Upper lobe of right lung (tissue), 1 donor: Measurements from ENCODE around the gene XPNPEP2. TPM values are rescaled to one million over a fixed set of nuclear protein-coding genes. Genes with fewer than 3 reads are reported as not detected.
A peak's percentile ranks its signal among the peaks of the same experiment; 100 is the strongest.

ENCODE experiments used
- ATAC-seq: fragments of 200-7000 bp; cut with Tn5 transposase; one replicate; pipeline ENCODE4 v1.9.1; 2020; ENCODE audit warnings: mild to moderate bottlenecking, moderate library complexity
- DNase-seq: peaks from one replicate; pipeline ENCODE4 v3.0.0-alpha.2; 2020
- H3K27ac ChIP-seq: fragments of 200-600 bp; one replicate; pipeline ENCODE4 v1.8.0; 2022
- H3K27me3 ChIP-seq: fragments of 200-600 bp; one replicate; pipeline ENCODE4 v1.8.0; 2022; ENCODE audit warnings: mild to moderate bottlenecking
- H3K36me3 ChIP-seq: fragments of 200-600 bp; one replicate; pipeline ENCODE4 v1.8.0; 2022
- H3K4me1 ChIP-seq: fragments of 200-600 bp; one replicate; pipeline ENCODE4 v1.8.0; 2022
- H3K4me3 ChIP-seq: fragments of 200-600 bp; one replicate; pipeline ENCODE4 v1.8.0; 2022; ENCODE audit warnings: mild to moderate bottlenecking
- H3K9me3 ChIP-seq: fragments of 200-600 bp; one replicate; pipeline ENCODE4 v1.8.0; 2022
- intact Hi-C: fragments of 100-400 bp; cut with DNase I; formaldehyde crosslinking; loops from one replicate; pipeline ENCODE4 v1.11.0; 2022
- total RNA-seq: library from RNA; stranded (reverse); fragmentation: NEBNext Ultra II Directional; extraction: Animal tissue kit (Norgen Biotek cat#: 25700); gene quantifications from one replicate; pipeline ENCODE4 v1.2.1, GENCODE V29; 2021
- TF ChIP-seq, protein P1 (sequence below): fragments of 200-600 bp; IDR thresholded peaks from one replicate; pipeline ENCODE4 v1.8.0; 2022; ENCODE audit warnings: antibody characterized with exemption
- donor health status: DM: no; HTN: yes; CAD: no; lungs with severe emphysema.

Gene XPNPEP2
- total RNA-seq, 1 donor from 2014 or later = 0.93 TPM

DNA sequence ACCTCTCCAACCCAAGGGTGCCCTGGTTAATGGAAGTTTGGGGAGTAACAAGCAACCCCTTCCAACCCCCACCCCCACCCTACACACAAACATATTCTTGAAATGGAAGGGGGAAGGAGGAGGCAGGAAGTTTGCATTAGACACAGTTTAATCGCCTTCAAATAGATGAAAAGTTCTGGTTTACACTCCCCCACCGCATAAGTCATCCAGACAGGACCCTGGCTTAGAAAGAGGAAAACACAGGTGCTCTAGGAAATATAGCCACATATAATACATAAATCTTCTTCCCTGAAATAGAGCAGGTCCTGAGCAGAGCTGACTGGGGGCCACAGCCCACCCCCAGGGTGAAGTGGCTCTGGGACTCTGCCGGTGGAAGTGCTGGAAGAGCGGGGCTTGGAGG is 66.0 kb downstream of the XPNPEP2 start:
- DNase-seq (no peak), ATAC-seq (no peak)
- no peaks in the 10 kb centered on the region for H3K4me1 ChIP-seq
- no peak overlapping the region for H3K27ac ChIP-seq
- intact Hi-C loops = no loop called here
- H3K36me3 ChIP-seq = peaks cover 15% of the 10 kb centered on the region
- TF ChIP-seq, protein P1, sequence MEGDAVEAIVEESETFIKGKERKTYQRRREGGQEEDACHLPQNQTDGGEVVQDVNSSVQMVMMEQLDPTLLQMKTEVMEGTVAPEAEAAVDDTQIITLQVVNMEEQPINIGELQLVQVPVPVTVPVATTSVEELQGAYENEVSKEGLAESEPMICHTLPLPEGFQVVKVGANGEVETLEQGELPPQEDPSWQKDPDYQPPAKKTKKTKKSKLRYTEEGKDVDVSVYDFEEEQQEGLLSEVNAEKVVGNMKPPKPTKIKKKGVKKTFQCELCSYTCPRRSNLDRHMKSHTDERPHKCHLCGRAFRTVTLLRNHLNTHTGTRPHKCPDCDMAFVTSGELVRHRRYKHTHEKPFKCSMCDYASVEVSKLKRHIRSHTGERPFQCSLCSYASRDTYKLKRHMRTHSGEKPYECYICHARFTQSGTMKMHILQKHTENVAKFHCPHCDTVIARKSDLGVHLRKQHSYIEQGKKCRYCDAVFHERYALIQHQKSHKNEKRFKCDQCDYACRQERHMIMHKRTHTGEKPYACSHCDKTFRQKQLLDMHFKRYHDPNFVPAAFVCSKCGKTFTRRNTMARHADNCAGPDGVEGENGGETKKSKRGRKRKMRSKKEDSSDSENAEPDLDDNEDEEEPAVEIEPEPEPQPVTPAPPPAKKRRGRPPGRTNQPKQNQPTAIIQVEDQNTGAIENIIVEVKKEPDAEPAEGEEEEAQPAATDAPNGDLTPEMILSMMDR = no peak
- H3K27me3 ChIP-seq = no peaks in the 10 kb centered on the region
- H3K9me3 ChIP-seq = no peaks in the 10 kb centered on the region
- H3K4me3 ChIP-seq = no peak overlapping the region

DNA sequence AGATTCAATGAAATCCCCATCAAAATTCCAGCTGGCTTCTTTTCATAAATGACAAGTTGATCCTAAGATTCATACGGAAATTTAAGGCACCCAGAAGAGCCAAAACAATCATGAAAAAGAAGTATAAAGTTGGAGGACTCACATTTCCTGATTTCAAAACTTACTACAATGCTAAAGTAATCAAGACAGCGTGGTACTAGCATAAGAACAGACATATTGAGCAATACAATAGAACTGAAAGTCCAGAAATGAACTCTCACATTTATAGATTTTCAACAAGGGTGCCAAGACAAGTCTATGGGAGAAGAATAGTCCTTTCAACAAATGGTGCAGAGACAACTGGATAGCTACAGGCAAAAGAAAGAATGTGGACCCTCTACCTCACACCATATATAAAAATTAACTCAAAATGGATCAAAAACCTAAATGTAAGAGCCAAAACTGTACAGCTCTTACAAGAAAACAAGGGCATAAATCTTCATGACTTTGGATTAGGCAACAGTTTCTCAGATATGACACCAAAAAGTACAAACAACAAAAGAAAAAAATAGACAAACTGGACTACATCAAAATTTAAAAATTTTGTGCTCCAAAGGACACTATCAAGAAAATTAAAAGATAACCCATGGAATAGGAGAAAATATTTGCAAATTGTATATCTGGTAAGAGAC is 69.5 kb downstream of the XPNPEP2 start:
- no peaks in the 10 kb centered on the region for H3K4me1 ChIP-seq
- ATAC-seq = peak; percentile 38
- no peaks in the 10 kb centered on the region for H3K9me3 ChIP-seq
- intact Hi-C loops = no loop called here
- H3K4me3 ChIP-seq = no peak overlapping the region
- H3K27me3 ChIP-seq = no peaks in the 10 kb centered on the region
- DNase-seq = no peak
- no peak overlapping the region for H3K27ac ChIP-seq
- peaks cover 15% of the 10 kb centered on the region for H3K36me3 ChIP-seq
- TF ChIP-seq, protein P1 = no peak

DNA sequence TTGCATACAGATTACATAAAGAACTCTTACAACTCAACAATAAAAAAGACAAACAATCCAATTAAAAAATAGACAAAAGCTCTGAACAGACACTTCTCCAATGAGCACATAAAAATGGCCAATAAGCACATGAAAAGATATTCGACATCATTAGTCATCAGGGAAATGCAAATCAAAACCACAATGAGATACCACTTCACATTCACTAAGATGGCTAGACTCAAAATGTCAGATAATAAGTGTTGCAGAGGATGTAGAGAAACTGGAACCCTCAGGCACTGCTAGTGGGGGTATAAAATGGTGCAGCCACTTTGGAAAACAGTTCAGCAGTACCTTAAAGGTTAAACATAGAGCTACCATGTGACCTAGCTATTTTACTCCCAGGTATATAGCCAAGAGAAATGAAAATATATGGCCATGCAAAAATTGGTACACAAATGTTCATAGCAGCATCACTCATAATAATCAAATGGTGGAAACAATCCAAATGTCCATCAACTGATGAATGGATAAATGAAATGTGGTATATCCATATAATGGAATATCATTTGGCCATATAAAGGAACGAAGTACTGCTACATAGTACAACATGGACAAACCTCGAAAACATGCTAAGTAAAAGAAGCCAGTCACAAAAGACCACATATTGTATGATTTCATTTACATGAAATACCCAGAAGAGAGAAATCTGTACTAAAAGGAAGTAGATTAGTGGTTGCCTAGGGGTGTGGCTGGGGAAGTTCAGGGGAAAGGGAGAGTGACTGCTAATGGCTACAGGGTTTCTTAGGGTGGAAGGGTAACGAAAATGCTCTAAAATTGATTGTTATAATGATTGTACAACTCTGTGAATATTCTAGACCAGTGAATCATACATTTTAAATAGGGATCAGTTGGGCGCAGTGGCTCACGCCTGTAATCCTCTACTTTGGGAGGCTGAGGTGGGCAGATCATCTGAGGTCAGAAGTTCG is 70.3 kb downstream of the XPNPEP2 start:
- Histone ChIP-seq H3K36me3 (peaks cover 15% of the 10 kb centered on the region), H3K9me3 (no peaks in the 10 kb centered on the region), H3K27me3 (no peaks in the 10 kb centered on the region), H3K4me3 (no peak overlapping the region), H3K4me1 (no peaks in the 10 kb centered on the region), H3K27ac (no peak overlapping the region)
- TF ChIP-seq, protein P1 = no peak
- intact Hi-C loops = no loop called here
- DNase-seq = no peak
- ATAC-seq = peak; percentile 59

DNA sequence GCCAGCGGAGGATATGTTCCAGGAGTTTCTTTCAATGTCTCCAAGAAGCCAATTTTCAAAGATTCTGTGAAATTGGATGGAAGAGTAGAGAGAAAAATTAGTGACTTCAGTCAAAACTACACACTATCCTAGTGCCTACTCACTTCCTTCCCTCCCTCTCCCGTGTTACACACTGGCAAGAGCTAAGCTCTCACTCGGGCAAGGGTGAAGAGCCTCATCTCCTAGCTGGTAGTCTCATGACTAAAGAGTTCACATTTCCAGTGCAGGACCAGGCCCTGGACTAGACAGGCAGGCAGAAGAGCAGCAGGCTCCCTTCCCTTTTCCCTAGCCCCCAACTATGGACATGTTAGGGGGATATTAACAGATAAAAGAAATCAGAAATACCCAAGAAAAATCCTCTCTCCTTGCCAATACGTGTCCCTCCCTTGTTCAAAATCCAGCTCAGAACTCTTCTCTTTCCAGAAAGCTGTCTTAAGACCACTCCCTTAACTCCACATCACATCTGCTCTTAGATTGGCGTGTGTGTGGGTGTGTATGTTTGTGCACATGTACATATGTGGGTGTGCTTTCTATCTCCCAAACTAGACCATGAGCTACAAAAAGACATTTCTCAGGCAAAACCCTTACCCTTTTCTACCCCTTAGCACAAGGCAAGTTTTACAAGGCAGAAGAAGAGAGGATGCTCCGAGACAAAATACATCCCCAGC is 75.0 kb downstream of the XPNPEP2 start:
- H3K36me3 ChIP-seq = no peaks in the 10 kb centered on the region
- ATAC-seq (peak; percentile 84), DNase-seq (no peak)
- H3K4me1 ChIP-seq = no peaks in the 10 kb centered on the region
- no peak overlapping the region for H3K27ac ChIP-seq
- TF ChIP-seq, protein P1 = no peak
- no peaks in the 10 kb centered on the region for H3K27me3 ChIP-seq
- no peaks in the 10 kb centered on the region for H3K9me3 ChIP-seq
- H3K4me3 ChIP-seq = no peak overlapping the region
- intact Hi-C loops = no loop called here

DNA sequence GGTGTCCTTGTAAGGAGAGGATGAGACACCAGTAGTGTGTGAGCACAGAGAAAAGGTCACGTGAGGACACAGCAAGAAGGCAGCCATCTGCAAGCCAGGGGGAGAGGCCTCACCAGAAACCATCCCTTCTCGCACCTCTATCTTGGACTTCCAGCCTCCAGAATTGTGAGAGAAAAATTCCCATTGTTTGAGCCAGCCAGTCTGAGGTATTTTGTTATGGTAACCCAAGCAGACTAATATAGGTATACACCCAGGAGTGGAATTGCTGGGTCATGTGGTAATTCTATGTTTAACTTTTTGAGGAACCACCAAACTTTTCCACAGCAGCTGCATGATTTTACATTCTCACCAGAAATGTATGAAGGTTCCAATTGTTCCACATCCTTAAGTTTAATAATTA is 79.3 kb downstream of the XPNPEP2 start:
- H3K27me3 ChIP-seq = no peaks in the 10 kb centered on the region
- TF ChIP-seq, protein P1 = no peak
- no peaks in the 10 kb centered on the region for H3K9me3 ChIP-seq
- H3K27ac ChIP-seq = no peak overlapping the region
- H3K4me3 ChIP-seq = no peak overlapping the region
- intact Hi-C loops = no loop called here
- H3K36me3 ChIP-seq = no peaks in the 10 kb centered on the region
- DNase-seq (no peak), ATAC-seq (no peak)
- H3K4me1 ChIP-seq = no peaks in the 10 kb centered on the region

Other genes starting within 250 kb of the XPNPEP2 start
- 26.9 TPM for gene SMARCA1, start 215.5 kb upstream of the XPNPEP2 start, total RNA-seq
- gene OCRL, start 198.7 kb upstream of the XPNPEP2 start, total RNA-seq = 20.5 TPM
- 7.9 TPM for gene APLN, start 84.0 kb upstream of the XPNPEP2 start, total RNA-seq
- 41.2 TPM for gene SASH3, start 41.0 kb downstream of the XPNPEP2 start, total RNA-seq
- 48.4 TPM for gene ZDHHC9, start 104.9 kb downstream of the XPNPEP2 start, total RNA-seq
- gene UTP14A, start 167.2 kb downstream of the XPNPEP2 start, total RNA-seq = 12.9 TPM
- 15.0 TPM for gene BCORL1, start 243.7 kb downstream of the XPNPEP2 start, total RNA-seq